Renal cortical epithelial cell (primary cell): Measurements from ENCODE around the gene KLHL21. TPM values are rescaled to one million over a fixed set of nuclear protein-coding genes. Genes with fewer than 3 reads are reported as not detected.
"Not testable (repeated sequence)": the region's sequence is repeated elsewhere in the genome, so short reads cannot be mapped to it uniquely, and the experiment has no call there.

Experiments used
- DNase-seq: peaks from one replicate; pipeline ENCODE4 v3.0.0-alpha.2; 2011; ENCODE audit warnings: low read depth
- total RNA-seq: library from RNA; depleted of rRNA; stranded (reverse); fragments of >200 nt; gene quantifications from 2 replicates; pipeline ENCODE4 v1.2.3, GENCODE V29; 2014

Gene KLHL21, protein sequence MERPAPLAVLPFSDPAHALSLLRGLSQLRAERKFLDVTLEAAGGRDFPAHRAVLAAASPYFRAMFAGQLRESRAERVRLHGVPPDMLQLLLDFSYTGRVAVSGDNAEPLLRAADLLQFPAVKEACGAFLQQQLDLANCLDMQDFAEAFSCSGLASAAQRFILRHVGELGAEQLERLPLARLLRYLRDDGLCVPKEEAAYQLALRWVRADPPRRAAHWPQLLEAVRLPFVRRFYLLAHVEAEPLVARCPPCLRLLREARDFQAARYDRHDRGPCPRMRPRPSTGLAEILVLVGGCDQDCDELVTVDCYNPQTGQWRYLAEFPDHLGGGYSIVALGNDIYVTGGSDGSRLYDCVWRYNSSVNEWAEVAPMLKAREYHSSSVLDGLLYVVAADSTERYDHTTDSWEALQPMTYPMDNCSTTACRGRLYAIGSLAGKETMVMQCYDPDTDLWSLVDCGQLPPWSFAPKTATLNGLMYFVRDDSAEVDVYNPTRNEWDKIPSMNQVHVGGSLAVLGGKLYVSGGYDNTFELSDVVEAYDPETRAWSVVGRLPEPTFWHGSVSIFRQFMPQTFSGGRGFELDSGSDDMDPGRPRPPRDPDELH
- total RNA-seq, result 29.5 and 59.7 TPM in 2 replicates

DNA sequence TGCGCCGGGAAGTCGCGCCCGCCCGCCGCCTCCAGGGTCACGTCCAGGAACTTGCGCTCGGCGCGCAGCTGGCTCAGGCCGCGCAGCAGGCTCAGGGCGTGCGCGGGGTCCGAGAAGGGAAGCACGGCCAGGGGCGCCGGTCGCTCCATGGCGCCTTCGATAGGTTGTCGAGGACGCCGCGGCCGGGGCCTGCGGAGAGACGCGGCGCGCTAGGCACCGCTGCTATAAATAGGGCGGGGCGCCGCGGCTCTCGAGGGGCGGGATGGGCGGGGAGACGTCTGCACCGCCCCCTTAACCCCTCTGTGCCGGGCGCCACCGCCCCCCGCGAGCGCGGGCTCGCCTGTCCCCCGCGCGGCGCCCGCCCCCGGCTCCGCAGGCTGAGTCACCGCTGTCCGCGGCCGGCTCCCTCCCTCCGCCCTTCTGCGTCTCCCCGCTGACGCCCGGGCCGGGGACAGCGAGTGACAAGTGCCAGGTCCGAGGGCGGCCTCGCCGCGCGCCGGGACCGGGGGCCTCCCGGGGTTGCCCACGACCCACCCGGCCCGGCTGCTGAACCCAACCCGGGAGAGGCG, at the start of gene KLHL21:
TSS of gene KLHL21 (minus strand) at position 201 of the 569 bp plus-strand sequence. CDS start at position 149, 52 bp downstream.
- peak; percentile 40 for DNase-seq

DNA sequence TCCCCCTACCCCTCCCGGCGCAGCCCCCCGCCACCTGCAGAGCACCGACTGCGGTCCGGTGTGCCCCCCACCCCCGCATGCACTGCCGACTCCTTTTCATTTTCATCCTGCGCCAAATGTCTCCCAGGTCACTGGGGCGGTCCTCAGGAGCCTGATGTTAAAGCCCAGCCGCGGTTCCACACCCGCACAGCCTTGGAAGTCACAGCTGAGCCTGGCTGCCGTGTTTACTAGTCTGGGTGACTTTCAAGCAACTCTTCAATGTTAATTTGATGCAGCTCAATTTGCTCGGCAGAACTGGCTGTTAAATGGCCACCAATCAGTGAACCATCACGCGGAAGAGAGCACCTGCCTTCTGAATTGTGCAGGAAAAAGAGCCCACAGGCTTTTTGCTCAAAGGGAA, 49.2 kb upstream of the KLHL21 start:
- DNase-seq, result peak; percentile 23

DNA sequence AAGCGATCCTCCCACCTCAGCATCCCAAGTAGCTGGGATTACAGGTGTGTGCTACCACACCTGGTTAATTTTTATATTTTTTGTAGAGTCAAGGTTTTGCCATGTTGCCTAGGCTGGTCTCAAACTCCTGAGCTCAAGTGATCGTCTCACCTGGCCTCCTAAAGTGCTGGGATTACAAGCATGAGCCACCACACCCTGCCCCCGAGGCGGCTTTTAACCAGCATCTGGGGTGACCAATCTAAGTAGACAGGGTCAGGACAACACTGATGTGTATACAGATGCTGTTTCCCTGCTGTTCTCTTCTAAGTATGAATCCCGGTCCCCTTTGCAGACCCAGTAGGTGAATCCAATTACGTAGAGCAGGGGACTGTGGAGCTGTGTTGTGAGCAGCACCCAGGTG, 45.9 kb upstream of the KLHL21 start:
- DNase-seq, result no peak

DNA sequence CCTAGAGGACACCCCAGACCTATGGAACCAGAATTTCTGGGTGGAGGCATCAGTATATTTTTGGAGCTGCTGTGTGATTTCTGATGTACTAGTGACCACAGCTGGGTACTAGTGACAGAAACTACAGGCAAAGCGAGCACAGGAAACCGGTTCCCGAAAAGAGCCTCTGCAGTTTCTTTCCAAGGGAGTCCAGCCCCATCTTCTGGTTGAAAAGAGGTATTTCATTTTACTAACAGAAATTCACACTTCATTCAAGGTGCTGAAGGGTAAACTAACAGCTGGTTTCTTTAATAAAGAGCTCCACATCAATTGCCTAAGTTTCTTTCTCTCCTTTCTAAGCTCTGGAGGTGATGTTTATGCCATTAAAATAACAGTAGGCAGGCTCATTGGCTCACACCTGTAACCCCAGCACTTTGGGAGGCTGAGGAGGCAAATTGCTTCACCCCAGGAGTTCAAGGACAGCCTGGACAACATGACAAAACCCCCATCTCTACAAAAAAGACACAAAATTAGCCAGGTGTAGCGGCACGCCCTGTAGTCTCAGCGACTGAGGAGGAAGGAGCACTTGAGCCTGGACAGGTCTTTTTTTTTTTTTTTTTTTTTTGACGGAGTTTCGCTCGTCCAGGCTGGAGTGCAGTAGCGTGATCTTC, 44.0 kb upstream of the KLHL21 start:
- DNase-seq, result peak; percentile 57

DNA sequence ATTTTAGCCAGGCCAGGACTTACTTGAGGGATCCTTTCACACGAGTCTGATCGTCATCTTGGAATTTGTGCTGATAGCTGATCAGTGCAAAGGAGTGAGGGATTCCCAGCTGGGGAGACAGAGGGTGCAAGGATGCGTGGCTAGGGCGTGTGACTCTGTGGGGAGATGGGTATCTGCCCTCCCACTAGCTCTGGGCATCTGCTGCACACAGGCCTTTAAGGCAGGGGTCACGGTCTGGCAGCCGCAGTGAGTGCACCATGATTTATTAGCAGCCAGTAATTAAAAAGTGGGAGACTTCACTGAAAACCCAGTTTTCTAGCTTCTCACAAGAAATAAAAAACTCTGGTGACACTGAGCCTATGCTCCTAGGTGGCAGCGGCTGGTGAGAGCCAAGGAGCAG, 42.3 kb upstream of the KLHL21 start:
- DNase-seq, result no peak

DNA sequence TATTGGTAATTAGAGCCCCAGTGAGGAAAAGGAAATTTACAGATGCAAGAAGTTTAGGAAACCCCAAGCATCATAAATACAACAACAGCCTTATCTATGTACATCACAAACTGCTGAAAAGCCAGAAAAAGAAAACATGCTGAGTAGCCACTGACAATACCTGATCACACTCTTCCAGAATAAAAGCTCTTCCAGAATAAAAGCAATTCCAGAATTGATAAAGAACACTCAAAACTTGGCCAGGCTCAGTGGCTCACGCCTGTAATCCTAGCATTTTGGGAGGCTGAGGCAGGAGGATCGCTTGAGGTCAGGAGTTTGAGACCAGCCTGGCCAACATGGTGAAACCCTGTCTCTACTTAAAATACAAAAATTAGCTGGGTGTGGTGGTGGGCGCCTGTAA, 38.2 kb upstream of the KLHL21 start:
- DNase-seq, result not testable (repeated sequence)

DNA sequence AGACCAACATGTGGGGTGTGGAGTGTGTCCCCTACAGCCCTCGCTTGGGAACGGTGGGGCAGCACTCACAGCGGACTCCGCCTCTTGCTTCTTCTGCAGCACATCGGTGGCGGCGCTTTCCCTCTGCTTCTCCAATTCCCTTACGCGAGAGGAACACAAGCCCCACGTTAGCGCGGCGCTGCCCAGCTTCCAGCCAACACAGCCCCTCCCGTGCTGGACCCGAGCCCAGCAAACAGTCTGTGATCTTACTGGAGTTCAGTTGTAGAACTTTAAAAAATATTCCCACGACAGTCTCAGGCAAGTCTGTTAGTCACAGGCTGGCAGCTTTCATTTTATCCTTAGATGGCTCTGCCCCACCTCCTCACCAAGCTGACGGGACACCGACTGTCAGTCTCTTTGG, 35.6 kb upstream of the KLHL21 start:
- no peak for DNase-seq

DNA sequence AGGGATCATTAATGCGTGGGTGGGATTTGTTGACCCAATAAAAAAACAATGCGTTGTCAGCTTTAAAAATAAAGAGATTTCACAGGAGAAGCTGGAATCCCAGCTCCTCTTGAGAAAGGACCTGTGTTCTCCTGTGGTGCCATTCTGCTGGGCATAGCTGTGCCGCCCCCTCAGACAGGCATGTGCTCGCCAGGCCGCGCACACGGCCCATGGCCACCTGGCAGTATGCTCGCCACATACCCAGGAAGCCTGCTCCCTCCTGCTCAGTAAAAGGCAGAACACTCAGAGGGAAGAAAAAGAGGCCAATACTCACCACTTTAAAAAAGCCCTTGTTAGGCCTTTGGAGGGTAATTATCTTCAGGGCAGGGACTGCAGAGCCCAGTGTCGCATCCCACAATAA, 35.1 kb upstream of the KLHL21 start:
- DNase-seq, result no peak

DNA sequence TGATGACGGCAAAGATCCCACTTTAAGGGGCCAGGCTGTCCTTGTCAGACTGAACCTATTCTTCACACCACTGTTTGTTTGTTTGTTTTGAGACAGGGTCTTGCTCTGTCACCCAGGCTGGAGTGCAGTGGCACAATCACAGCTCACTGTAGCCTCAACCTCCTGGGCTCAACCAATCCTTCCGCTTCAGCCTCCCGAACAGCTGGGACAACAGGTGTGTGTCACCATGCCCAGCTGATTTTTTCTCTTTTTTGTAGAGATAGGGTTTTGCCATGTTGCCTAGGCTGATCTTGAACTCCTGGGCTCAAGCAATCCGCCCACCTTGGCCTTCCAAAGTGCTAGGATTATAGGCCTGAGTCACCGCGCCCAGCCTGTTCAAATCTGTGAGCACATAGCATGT, 34.1 kb upstream of the KLHL21 start:
- DNase-seq, result not testable (repeated sequence)

DNA sequence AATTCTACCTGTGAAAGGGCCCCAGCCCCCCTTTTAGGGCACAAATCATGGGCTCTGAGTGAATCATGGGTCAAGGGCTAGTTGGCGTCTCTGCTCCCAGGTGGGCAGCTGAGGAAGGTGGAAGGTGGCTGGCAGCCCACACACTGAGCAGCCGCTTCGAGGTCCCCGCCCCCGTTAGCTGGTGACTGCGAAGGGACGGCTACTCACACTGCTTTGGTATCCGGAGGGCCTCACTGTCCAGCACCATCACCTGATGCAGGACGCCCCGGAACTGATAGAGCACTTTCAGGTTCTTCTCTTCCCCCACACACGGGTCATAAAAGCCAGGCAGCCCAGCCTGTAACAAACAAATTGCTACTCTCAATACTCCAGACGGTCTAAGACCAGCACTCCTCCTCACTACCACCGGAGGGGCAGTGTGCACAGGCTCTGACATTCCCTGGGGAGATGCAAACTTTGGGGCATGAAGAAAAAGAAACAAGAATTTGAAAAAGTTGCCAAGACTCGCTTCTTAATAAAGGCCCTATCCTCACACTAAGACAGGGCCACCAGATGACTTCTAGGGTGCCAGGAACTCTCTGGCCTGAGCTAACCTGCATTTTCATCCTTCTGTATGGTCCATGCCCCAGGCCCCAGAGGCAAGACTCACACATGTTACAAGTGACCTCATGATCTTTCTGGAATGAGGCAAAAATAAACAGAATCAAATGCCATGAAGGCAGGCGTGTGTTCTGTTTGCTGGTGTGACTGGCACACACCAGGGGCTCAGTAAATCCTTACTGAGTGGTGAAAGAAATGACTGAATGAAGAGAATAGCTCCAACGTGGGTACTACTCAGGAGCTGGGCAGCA, 33.5 kb upstream of the KLHL21 start:
- no peak for DNase-seq

DNA sequence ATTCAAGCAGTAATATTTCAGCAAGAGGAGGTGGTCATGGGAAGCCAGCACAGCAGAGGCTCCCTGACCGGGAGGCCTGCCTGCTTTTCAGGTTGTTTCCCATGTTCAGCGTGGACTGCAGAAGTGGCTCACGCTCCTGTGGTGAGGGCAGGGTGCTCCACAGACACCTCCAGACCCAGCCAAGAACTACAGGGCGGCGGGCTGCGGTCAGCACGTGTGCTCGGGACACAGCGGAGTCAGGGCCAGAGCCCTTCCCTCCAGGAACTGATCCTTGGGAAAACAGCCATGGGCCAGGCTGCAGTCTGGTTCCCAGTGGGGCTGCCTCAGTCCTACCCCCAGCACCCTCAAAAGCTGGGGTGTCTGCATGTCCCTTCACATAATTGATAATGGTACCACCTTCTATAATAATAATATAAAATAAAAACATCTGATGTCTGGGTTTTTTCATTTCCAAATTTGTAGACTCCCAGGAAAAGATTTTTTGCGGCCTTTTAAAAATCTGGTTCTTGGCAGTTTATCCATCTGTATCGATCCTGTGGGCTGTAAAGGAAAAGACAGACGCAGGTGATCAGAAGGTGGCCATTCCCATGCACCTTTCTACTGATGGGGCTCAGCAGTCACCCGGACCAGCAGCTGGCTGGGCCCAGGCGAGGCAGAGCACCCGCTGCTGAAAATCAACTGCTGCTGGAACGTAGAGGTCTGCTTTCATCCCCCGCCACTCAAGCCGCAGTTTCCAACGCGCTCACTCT, 32.7 kb upstream of the KLHL21 start:
- no peak for DNase-seq

DNA sequence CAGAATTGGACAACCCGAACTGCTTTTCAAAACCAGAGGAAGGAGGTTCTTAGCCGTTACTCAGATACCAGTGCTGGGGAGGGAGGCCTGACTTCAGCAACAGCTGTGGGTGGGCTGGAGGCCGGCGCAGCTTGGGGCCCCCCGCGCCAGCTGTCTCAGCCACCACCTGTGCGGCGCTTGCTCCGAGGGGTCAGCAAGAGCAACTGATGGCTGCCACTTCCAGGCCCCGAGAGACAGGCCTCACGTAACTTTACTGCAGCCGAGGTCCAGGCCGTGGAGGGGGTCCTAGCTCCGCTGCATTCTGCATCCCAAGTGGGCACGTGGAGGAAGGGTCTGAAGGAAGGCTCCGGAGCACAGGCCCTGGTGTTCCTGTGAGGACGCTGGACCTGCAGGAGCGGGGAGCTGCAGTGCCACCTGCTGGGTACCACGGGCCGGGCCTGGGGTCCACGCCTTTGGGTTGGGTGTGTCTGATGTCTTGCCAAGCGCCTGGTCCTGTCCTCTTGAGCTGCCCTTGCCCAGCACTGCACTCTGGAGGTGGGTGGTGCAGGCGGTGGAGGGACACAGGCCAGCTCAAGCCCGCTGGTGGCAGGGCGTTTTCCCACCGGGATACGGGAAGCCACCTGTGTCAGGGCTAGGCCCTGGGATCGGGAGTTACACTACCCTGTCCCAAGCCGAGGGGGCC, 31.8 kb upstream of the KLHL21 start:
- DNase-seq, result no peak

DNA sequence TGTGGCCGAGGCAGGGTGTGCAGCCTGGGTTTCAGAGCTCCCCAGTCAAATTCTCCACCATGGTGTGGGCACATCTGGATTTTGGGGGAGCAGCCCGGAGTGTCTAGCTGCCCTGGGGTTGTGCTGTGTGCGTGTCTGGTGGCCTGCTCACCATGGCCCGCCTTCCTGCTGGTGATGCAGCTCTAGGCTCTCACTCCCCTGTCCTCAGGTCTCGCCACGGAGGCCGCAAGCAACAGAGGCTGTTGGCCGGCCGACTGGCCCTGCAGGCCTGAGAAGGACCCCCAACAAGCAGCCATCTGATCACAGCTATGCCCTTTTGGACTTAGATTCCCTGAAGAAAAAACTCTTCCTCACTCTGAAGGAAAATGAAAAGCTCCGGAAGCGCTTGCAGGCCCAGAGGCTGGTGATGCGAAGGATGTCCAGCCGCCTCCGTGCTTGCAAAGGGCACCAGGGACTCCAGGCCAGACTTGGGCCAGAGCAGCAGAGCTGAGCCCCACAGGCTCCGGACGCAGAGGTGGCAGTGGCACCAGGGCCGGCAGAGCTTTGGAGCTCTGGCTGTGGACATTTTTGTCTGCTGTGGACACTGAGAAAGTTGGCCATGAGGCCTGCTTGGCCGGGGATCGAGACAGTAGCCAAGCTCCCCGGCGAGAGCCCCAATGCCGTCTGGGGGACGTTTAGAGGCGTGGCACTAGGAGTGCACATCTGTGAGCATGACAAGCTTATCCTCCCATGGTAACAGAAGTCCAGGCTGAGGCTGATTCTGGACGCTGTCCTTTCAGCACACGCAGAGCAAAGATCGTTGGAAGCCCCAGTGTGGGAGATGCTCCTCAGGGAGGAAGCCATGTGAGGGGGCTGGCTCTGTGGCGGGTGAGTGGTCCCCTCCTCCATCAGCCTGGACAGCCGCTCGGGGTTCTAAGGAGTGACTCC, 30.2 kb upstream of the KLHL21 start:
- DNase-seq, result no peak

DNA sequence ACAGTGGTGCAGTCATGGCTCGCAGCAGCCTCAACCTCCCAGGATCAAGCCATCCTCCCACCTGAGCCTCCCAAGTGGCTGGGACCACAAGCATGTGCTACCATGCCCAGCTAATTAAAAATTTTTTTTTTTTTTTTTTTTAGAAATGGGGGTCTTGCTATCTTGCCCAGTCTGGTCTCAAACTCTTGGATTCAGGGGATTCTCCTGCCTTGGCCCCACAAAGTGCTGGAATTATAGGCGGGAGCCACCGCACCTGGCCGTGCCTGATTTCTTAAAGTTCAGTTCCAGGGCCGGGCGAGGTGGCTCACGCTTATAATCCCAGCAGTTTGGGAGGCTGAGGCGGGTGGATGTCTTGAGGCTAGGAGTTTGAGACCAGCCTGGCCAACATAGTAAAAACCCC, 28.4 kb upstream of the KLHL21 start:
- DNase-seq, result no peak

DNA sequence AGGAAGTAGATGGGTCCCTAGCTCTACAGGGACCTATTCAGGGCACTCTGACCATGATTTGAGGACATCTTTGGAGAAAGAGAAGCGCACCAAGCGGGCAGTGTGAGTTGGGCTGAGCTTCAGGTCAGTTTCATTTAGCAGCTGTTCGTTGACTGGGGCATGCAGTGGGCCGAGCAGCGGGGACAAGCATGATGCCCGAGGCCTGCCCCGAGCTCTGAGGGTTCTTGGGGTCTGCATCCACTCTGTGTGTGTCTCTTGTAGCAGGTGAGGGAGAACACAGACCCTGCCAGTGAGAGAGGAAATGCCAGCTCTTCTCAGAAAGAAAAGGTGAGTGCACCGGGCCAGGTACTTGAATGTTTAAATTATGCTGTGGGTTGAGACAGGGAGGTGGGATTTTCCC, 27.4 kb upstream of the KLHL21 start:
- no peak for DNase-seq

DNA sequence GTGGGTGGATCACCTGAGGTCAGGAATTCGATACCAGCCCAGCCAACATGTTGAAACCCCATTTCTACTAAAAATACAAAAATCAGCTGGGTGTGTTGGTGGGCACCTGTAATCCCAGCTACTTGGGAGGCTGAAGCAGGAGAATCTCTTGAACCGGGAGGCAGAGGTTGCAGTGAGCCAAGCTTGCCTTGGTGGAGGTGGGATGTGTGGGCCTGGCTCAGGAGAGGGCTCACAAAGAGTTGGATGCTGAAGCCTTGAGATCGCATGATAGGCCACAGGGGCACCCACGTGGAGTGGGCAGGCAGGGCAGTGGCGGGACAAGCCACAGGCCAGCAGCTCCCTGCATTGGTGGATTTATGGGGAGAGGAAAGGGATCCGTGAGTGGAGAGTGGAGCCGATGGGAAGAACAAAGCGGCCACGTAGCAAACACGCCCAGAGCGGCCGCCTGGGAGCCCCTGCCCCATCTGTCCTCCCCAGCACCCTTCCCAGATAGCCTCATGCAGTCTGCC, 26.4 kb upstream of the KLHL21 start:
- no peak for DNase-seq

DNA sequence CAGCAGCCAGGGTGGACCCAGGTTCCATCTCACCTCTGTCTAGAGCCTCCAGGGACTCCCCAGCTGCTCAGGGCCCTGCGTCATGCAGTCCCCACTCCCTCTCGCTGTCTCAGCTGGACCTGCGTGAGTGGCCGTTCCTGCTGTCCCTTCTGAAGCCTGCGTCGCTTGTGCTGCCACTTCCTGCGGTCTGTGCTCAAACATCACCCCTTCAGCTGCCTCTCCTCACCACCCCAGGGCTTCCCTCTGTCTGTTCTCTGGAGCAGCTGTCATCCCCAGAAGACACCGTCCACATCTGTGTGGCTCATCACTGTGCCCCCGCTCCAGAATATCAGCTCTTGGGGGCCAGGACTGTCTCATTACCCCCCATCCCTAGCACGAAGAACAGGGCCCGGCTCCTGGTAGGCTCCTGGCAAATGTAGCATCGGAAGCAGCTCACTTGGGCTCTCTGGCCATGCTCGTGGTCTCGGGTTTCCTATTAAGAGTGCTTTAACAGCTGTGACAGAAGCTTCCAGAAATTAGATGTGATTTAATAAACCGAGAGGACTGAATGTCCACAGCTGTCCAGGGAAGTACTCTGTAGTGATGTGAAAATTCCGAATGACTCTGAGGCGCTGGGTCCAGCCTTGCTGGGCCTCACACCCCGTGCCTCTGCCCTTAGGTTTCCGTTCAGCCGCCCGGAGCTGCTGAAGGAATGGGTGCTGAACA, 25.3 kb upstream of the KLHL21 start:
- DNase-seq, result no peak

DNA sequence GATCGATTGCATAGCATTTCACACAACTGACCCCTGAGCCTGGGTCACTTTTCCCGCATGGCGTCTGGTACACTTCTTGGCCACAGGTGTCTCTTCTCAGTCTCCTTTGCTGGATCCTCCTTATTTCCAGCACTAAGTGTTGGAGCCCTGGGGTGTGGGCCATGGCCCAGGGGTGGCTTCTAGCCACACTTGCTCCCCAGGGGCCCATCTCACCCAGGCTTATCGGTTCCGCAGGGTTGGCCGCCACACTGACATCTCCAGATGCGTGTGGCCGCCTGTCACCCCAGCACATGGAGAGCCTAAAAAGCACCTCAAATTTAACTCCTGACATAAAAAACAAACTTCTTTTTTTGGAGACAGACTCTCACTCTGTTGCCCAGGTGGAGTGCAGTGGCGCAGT, 24.4 kb upstream of the KLHL21 start:
- no peak for DNase-seq
